Fibroblast of mammary gland (primary cell): Measurements from ENCODE around the gene ADRB1.

ENCODE experiments used
- DNase-seq: peaks from one replicate; pipeline ENCODE4 v3.0.0-alpha.2; 2010; ENCODE audit warnings: low read depth
- H3K4me3 ChIP-seq: 2 replicates; pipeline ENCODE4 v1.5.1; 2011; ENCODE audit warnings: low read depth, mild to moderate bottlenecking, low read length, moderate library complexity; ENCODE audit not compliant: control insufficient read depth
- TF ChIP-seq, protein P1 (sequence below): conservative IDR thresholded peaks from 2 replicates; pipeline ENCODE4 v1.5.1; 2011; ENCODE audit warnings: low read depth, low read length, inconsistent platforms; ENCODE audit not compliant: control insufficient read depth, insufficient read depth

The ADRB1 gene

DNA sequence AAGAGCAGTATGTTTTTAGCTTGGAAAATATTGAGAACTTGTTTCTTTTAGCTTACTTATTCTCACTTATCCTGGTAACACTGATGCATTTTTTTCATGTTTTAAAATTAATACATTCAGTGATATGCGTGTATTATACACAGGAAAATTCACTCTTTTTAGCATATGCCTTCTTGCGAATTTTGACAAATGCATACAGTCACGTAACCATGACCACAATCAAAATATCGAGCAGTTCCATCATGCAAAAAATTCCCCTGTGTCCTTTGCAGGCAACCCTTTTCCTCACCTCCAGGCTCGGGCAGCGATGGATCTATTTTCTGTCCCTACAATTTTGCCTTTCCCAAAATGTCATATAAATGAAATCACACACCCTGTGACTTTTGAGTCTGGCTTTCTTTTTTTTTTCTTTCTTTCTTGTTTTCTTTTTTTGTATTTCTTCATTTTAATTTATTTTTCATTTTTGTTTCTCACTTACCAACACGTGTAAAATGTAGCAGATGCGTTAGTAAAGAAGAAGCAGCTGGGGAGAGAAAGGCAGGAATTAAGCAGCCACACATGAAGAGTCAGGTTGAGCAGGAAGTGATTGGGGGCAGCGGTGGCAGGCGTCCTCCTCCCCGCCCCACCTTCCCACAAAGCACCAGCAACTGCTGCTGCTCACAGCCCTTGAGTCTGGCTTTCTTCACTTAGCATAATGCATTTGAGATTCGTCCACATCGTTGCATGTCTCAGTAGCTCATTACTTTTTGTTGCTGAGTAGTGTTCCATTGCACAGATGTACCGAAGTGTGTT is 29.9 kb downstream of the ADRB1 start:
- no peak for DNase-seq
- H3K4me3 ChIP-seq, result no peak overlapping the region
- TF ChIP-seq, protein P1, sequence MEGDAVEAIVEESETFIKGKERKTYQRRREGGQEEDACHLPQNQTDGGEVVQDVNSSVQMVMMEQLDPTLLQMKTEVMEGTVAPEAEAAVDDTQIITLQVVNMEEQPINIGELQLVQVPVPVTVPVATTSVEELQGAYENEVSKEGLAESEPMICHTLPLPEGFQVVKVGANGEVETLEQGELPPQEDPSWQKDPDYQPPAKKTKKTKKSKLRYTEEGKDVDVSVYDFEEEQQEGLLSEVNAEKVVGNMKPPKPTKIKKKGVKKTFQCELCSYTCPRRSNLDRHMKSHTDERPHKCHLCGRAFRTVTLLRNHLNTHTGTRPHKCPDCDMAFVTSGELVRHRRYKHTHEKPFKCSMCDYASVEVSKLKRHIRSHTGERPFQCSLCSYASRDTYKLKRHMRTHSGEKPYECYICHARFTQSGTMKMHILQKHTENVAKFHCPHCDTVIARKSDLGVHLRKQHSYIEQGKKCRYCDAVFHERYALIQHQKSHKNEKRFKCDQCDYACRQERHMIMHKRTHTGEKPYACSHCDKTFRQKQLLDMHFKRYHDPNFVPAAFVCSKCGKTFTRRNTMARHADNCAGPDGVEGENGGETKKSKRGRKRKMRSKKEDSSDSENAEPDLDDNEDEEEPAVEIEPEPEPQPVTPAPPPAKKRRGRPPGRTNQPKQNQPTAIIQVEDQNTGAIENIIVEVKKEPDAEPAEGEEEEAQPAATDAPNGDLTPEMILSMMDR, result no peak

DNA sequence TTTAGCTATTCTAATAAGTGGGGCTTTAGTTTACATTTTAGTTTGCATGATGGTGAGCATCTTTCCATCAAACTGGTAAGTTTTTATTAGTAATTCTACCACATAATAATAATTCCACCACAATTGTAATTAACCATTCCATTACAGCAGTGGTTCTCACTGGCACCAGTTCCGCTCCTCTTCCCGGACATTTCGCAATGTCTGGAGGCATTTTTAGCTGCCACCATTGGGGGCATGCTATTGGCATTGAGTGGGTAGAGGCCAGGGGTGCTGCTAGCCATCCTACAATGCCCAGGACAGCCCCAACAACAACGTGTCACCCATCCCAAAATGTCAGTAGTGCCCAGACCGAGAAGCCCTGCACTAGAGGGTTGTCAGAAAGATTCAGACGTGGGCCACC is 31.4 kb downstream of the ADRB1 start:
- TF ChIP-seq, protein P1, result no peak
- H3K4me3 ChIP-seq, result no peak overlapping the region
- DNase-seq, result no peak

DNA sequence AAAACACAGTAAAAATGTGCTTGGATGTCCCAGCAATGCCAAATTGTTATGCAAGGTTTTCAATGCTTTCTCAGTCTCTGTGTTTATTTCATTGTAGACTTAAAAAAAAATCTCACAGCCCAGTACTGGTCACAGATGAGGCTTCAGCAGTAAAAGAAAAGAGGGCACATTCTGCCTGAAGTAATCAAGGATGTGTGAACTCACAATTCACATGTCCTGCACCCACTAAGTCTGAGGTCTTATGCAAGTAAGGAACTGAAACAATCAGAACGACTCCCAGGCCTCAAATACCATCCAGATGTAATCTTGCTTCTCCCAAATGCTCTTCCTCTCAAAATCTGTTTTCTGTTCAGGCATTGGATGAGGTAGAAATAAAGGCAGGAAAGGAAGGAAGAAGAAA is 33.7 kb downstream of the ADRB1 start:
- TF ChIP-seq, protein P1, result no peak
- H3K4me3 ChIP-seq, result no peak overlapping the region
- no peak for DNase-seq

DNA sequence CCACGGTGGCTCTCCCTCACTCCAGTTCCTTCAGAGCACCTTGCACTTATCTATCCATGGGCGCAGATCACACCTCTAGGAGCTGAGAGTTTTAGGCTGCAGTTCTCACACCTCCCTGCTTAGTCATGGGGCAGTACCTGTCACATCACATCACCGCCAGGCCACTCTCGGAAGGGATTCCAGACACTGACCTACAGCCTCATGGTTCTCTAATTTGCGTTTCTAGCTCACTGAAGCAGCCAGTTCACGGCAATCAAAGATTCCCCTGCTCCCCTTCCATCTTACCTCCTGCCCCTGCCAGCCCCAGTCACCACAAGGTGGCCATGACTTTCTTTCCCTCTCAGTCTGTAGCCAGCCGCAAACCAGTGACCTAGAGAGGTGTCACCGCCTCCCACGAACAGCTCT is 34.2 kb downstream of the ADRB1 start:
- TF ChIP-seq, protein P1, result no peak
- no peak overlapping the region for H3K4me3 ChIP-seq
- no peak for DNase-seq

GRCh38 chr10:114078346-114078745 is 34.7 kb downstream of the ADRB1 start:
- TF ChIP-seq, protein P1, result no peak
- DNase-seq, result no peak
- no peak overlapping the region for H3K4me3 ChIP-seq

DNA sequence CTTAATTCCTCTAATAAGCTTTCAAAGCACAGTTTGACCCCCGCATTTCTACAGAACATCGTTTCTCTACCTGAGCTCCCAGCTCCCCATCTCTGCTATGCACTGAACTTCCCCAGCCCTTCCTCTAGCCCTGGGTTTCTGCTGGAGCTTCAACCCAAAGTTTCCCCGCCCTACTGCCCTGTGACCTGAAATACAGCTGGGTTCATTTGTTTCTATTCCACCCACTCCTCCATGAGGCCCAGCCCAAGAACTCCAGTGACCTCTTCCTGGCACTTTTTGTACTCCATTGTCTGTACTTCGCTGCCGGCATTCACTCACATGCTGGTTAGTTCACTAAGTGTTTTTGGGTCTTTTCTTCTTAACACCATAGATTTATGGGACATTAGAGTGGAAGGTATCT is 35.8 kb downstream of the ADRB1 start:
- TF ChIP-seq, protein P1, result no peak
- no peak overlapping the region for H3K4me3 ChIP-seq
- DNase-seq, result no peak
